OCI-LY3 (cell line): Measurements from ENCODE around the gene DPYSL3.

Experiments
- H2AFZ ChIP-seq: fragments of 200-600, 300-600 bp; shearing (Covaris generic); 2 replicates; pipeline ENCODE4 v1.6.0; 2014; ENCODE audit warnings: antibody characterized with exemption, low read depth, low read length
- H3K27ac ChIP-seq: fragments of 200-600, 300-600 bp; sonication (generic); 2 replicates; pipeline ENCODE4 v1.5.1; 2014; ENCODE audit warnings: mild to moderate bottlenecking, low read length, moderate library complexity, mixed read lengths
- H3K27me3 ChIP-seq: fragments of 200-600, 300-600 bp; sonication (generic); 2 replicates; pipeline ENCODE4 v1.6.1; 2014; ENCODE audit warnings: low read depth, low read length, mixed read lengths
- H3K36me3 ChIP-seq: fragments of 200-600, 300-600 bp; sonication (generic); replicated peaks from 2 replicates; pipeline ENCODE3; 2014; ENCODE audit warnings: low read depth, low read length, mixed read lengths
- H3K4me1 ChIP-seq: fragments of 300-600, 200-600 bp; sonication (generic); 2 replicates; pipeline ENCODE4 v1.6.1; 2014; ENCODE audit warnings: low read length, mixed read lengths
- H3K4me2 ChIP-seq: fragments of 200-600, 300-600 bp; sonication (generic); 2 replicates; pipeline ENCODE4 v1.6.1; 2014; ENCODE audit warnings: low read length, mixed read lengths
- H3K4me3 ChIP-seq: fragments of 300-600, 200-600 bp; sonication (generic); 2 replicates; pipeline ENCODE4 v1.5.1; 2014; ENCODE audit warnings: antibody characterized with exemption, mild to moderate bottlenecking, low read length, moderate library complexity
- H3K79me2 ChIP-seq: fragments of 300-600, 200-600 bp; shearing (Covaris generic); 2 replicates; pipeline ENCODE4 v1.6.1; 2014; ENCODE audit warnings: mild to moderate bottlenecking, low read length, mixed read lengths
- H3K9ac ChIP-seq: fragments of 300-600, 200-600 bp; shearing (Covaris generic); 2 replicates; pipeline ENCODE4 v1.6.0; 2014; ENCODE audit warnings: mild to moderate bottlenecking, low read length, moderate library complexity
- H3K9me3 ChIP-seq: fragments of 200-600, 300-600 bp; shearing (Covaris generic); 2 replicates; pipeline ENCODE4 v1.6.1; 2014; ENCODE audit warnings: low read length, mixed read lengths; ENCODE audit not compliant: insufficient read depth
- H4K20me1 ChIP-seq: fragments of 200-600, 300-600 bp; sonication (generic); 2 replicates; pipeline ENCODE4 v1.6.1; 2016; ENCODE audit warnings: low read length, mixed read lengths; ENCODE audit not compliant: insufficient read depth
- EZH2phosphoT487 ChIP-seq: fragments of 200-600 bp; shearing (Covaris generic); IDR thresholded peaks from 2 replicates; pipeline ENCODE4 v1.6.1; 2018; ENCODE audit warnings: antibody characterized with exemption, mixed run types, low read depth
- TF ChIP-seq, protein P1 (sequence below): fragments of 200-600, 300-600 bp; sonication (generic); IDR thresholded peaks from 2 replicates; pipeline ENCODE4 v1.5.1; 2014; ENCODE audit warnings: antibody characterized with exemption, low read length, low read depth

DPYSL3 gene

DNA sequence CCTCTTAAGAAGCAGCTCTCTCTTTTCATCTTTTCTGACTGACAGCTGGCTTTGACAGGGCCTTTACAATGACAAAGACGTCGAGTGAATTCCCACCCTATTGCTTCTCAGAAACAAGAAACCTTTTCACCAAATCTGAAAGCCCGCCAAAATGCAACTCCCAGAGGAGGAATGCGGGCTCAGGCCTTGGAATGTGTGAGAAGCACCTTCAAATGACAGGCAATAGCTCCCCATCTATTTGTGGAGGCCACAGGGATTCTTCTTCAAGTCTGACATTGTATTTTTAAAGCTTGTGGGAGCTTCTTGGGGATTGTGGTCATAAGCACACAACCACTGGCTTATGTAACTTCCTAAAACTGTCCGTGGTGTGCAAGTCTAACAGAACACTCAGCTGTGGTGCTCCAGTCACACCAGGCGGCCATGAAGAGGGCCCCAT lies 72.7 kb downstream of the DPYSL3 start:
- Histone ChIP-seq H3K4me1 (no peaks in the 10 kb centered on the region), H3K4me2 (no peak overlapping the region), H3K27me3 (no peaks in the 10 kb centered on the region), H3K36me3 (no peaks in the 10 kb centered on the region), H3K9ac (no peak overlapping the region), H4K20me1 (no peaks in the 10 kb centered on the region), H2AFZ (no peak overlapping the region), H3K4me3 (no peak overlapping the region), H3K9me3 (no peaks in the 10 kb centered on the region), H3K79me2 (no peaks in the 10 kb centered on the region), H3K27ac (no peak overlapping the region)
- TF ChIP-seq, protein P1, sequence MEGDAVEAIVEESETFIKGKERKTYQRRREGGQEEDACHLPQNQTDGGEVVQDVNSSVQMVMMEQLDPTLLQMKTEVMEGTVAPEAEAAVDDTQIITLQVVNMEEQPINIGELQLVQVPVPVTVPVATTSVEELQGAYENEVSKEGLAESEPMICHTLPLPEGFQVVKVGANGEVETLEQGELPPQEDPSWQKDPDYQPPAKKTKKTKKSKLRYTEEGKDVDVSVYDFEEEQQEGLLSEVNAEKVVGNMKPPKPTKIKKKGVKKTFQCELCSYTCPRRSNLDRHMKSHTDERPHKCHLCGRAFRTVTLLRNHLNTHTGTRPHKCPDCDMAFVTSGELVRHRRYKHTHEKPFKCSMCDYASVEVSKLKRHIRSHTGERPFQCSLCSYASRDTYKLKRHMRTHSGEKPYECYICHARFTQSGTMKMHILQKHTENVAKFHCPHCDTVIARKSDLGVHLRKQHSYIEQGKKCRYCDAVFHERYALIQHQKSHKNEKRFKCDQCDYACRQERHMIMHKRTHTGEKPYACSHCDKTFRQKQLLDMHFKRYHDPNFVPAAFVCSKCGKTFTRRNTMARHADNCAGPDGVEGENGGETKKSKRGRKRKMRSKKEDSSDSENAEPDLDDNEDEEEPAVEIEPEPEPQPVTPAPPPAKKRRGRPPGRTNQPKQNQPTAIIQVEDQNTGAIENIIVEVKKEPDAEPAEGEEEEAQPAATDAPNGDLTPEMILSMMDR: no peak
- TF ChIP-seq EZH2phosphoT487: no peak

DNA sequence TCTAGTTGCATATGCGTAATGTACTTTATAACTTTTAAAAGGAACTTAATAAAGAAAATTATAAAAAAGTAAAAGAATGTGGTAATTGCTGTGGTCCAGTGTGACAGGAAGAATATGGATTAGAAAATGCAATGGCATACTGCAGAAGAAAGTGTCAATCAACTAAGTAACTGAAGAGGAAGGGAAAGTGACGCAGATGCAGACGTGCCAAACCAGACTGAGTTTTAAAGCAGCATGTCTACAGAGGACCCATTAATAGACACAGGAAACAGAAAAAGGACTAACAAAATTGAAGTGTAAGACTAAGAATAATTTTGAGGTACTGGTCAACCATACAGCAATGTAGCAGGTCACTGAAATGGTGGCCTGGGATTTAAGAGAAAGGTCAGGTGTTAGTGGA lies 73.3 kb downstream of the DPYSL3 start:
- no peak overlapping the region for H3K4me3 ChIP-seq
- no peak overlapping the region for H2AFZ ChIP-seq
- no peak overlapping the region for H3K9ac ChIP-seq
- no peaks in the 10 kb centered on the region for H4K20me1 ChIP-seq
- H3K79me2 ChIP-seq: no peaks in the 10 kb centered on the region
- H3K9me3 ChIP-seq: no peaks in the 10 kb centered on the region
- no peaks in the 10 kb centered on the region for H3K4me1 ChIP-seq
- H3K27ac ChIP-seq: no peak overlapping the region
- H3K4me2 ChIP-seq: no peak overlapping the region
- no peaks in the 10 kb centered on the region for H3K36me3 ChIP-seq
- no peak for TF ChIP-seq EZH2phosphoT487
- TF ChIP-seq, protein P1: no peak
- H3K27me3 ChIP-seq: no peaks in the 10 kb centered on the region

DNA sequence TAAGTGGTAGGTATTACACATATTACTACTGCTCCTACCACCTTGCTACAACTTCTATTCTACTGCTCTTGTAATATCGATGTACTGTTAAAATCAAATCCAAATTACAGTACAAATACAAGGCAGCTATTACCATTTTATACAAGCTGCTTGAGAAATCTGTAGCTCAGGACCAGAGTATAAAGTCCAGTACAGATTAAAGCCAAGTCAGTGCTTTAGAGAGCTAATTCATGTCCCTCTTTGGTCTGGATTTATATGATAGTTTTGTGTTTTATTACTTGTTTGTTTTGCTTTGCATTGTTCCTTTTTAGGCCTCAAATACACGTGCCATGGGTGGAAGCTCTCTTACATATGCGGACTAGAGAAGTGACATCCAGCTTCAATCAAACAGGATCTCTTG lies 75.8 kb downstream of the DPYSL3 start:
- Histone ChIP-seq H3K4me3 (no peak overlapping the region), H2AFZ (no peak overlapping the region), H3K27ac (no peak overlapping the region), H3K4me2 (no peak overlapping the region), H3K36me3 (no peaks in the 10 kb centered on the region), H4K20me1 (no peaks in the 10 kb centered on the region), H3K9me3 (no peaks in the 10 kb centered on the region), H3K27me3 (no peaks in the 10 kb centered on the region), H3K4me1 (no peaks in the 10 kb centered on the region), H3K79me2 (no peaks in the 10 kb centered on the region), H3K9ac (no peak overlapping the region)
- TF ChIP-seq, protein P1: no peak
- no peak for TF ChIP-seq EZH2phosphoT487

DNA sequence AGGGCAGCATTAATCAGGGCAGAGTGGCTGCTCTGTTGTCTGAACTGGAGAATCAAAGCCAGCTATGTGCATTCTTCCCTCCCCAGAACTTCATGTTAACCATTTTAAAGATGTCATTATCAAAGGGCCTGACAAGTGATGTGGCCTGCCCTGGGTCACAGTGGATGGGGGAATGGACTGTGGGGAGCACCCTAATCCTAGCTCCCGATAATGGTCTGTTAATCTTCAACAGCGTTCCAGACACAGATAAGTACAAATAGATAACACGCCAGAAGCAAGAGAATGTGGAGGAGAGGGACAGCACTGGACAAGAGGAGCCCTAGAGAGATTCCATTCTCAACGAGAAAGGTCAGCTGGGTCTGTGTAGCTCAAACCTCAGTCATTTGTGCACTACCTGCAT lies 77.5 kb downstream of the DPYSL3 start:
- Histone ChIP-seq H3K27me3 (no peaks in the 10 kb centered on the region), H3K4me2 (no peak overlapping the region), H3K4me1 (no peaks in the 10 kb centered on the region), H2AFZ (no peak overlapping the region), H3K9me3 (no peaks in the 10 kb centered on the region), H3K4me3 (no peak overlapping the region), H3K36me3 (no peaks in the 10 kb centered on the region), H3K9ac (no peak overlapping the region), H3K27ac (no peak overlapping the region), H4K20me1 (no peaks in the 10 kb centered on the region), H3K79me2 (no peaks in the 10 kb centered on the region)
- TF ChIP-seq, protein P1: no peak
- TF ChIP-seq EZH2phosphoT487: no peak
